Mesodermal cell (in vitro differentiated cells): Measurements from ENCODE around the gene CCM2.

Source experiments
- H3K27ac ChIP-seq: 2 replicates; pipeline ENCODE4 v1.7.0; 2013; ENCODE audit warnings: mild to moderate bottlenecking, low read depth, low read length, moderate library complexity; ENCODE audit not compliant: severe bottlenecking
- H3K36me3 ChIP-seq: 2 replicates; pipeline ENCODE4 v1.7.1; 2013; ENCODE audit warnings: mild to moderate bottlenecking, low read length, moderate library complexity; ENCODE audit not compliant: control insufficient read depth, insufficient read depth
- H3K4me1 ChIP-seq: one replicate; pipeline ENCODE4 v1.7.1; 2013; ENCODE audit warnings: mild to moderate bottlenecking, low read length; ENCODE audit not compliant: insufficient read depth, control insufficient read depth, poor library complexity, severe bottlenecking
- H3K4me3 ChIP-seq: 2 replicates; pipeline ENCODE4 v1.7.0; 2013; ENCODE audit warnings: low read length, control low read depth, mild to moderate bottlenecking; ENCODE audit not compliant: insufficient read depth, poor library complexity, severe bottlenecking; ENCODE audit errors: extremely low read depth
- H3K9me3 ChIP-seq: 2 replicates; pipeline ENCODE4 v1.7.1; 2013; ENCODE audit warnings: mild to moderate bottlenecking, low read length, moderate library complexity; ENCODE audit not compliant: control insufficient read depth
- WGBS, 2 experiments: methylation state at CpG; one replicate each; pipeline ENCODE4 v1.1.5; 2013; ENCODE audit warnings: missing lambda C conversion rate in 2 of 2; ENCODE audit not compliant: insufficient coverage in 2 of 2; 5-methylcytosine and 5-hydroxymethylcytosine counted together

CCM2 gene

GRCh38 chr7:44969701-44970522, 30.1 kb upstream of the CCM2 start:
- Histone ChIP-seq H3K4me1 (no peaks in the 10 kb centered on the region), H3K4me3 (no peak overlapping the region), H3K27ac (no peak overlapping the region), H3K36me3 (no peaks in the 10 kb centered on the region), H3K9me3 (no peaks in the 10 kb centered on the region)
- 81 to 87% methylated on average over 14 to 21 of the region's 21 CpGs for WGBS, 2 experiments

- H3K36me3 ChIP-seq = no peaks in the 10 kb centered on the region
- 88 to 92% methylated on average over 13 to 16 of the region's 18 CpGs for WGBS, 2 experiments
- H3K9me3 ChIP-seq = no peaks in the 10 kb centered on the region
- H3K4me3 ChIP-seq = no peak overlapping the region
- no peak overlapping the region for H3K27ac ChIP-seq
- H3K4me1 ChIP-seq = no peaks in the 10 kb centered on the region
These were observed 29.4 kb upstream of the CCM2 start for GRCh38 chr7:44970523-44971051.

GRCh38 chr7:44971188-44971901, 28.7 kb upstream of the CCM2 start:
- Histone ChIP-seq H3K36me3 (no peaks in the 10 kb centered on the region), H3K27ac (no peak overlapping the region), H3K9me3 (no peaks in the 10 kb centered on the region), H3K4me3 (no peak overlapping the region), H3K4me1 (no peaks in the 10 kb centered on the region)
- WGBS, 2 experiments = 84 to 90% methylated on average over 10 of the region's 10 CpGs

- Histone ChIP-seq H3K4me1 (no peaks in the 10 kb centered on the region), H3K36me3 (no peaks in the 10 kb centered on the region), H3K9me3 (no peaks in the 10 kb centered on the region), H3K27ac (no peak overlapping the region), H3K4me3 (no peak overlapping the region)
- WGBS, 2 experiments = 78 to 84% methylated on average over 3 to 5 of the region's 5 CpGs
These were observed 28.0 kb upstream of the CCM2 start for GRCh38 chr7:44971902-44972441.

- Histone ChIP-seq H3K4me1 (no peaks in the 10 kb centered on the region), H3K9me3 (no peaks in the 10 kb centered on the region), H3K27ac (no peak overlapping the region), H3K4me3 (no peak overlapping the region), H3K36me3 (no peaks in the 10 kb centered on the region)
- 87 to 93% methylated on average over 2 of the region's 3 CpGs for WGBS, 2 experiments
These were observed 27.4 kb upstream of the CCM2 start for GRCh38 chr7:44972562-44972961.

GRCh38 chr7:44973610-44974401, 26.2 kb upstream of the CCM2 start:
- Histone ChIP-seq H3K27ac (no peak overlapping the region), H3K36me3 (no peaks in the 10 kb centered on the region)
- WGBS, 2 experiments = 89% methylated on average over 9 of the region's 10 CpGs

GRCh38 chr7:44974549-44974948, 25.5 kb upstream of the CCM2 start:
- H3K36me3 ChIP-seq = no peaks in the 10 kb centered on the region
- no peaks in the 10 kb centered on the region for H3K9me3 ChIP-seq
- WGBS, 2 experiments = 88 to 98% methylated on average over 6 of the region's 7 CpGs
- H3K27ac ChIP-seq = no peak overlapping the region
- peaks cover 4% of the 10 kb centered on the region for H3K4me1 ChIP-seq
- no peak overlapping the region for H3K4me3 ChIP-seq

More at GRCh38 chr7:44973610-44974401, 26.2 kb upstream of the CCM2 start:
- Histone ChIP-seq H3K4me3 (no peak overlapping the region), H3K4me1 (no peaks in the 10 kb centered on the region), H3K9me3 (no peaks in the 10 kb centered on the region)

- H3K4me3 ChIP-seq = no peak overlapping the region
- H3K27ac ChIP-seq = no peak overlapping the region
- peaks cover 13% of the 10 kb centered on the region for H3K4me1 ChIP-seq
- 87 to 88% methylated on average over 7 to 10 of the region's 12 CpGs for WGBS, 2 experiments
- no peaks in the 10 kb centered on the region for H3K9me3 ChIP-seq
- no peaks in the 10 kb centered on the region for H3K36me3 ChIP-seq
These were observed 24.5 kb upstream of the CCM2 start for GRCh38 chr7:44975331-44976039.

GRCh38 chr7:44976040-44976745, 23.8 kb upstream of the CCM2 start:
- Histone ChIP-seq H3K9me3 (no peaks in the 10 kb centered on the region), H3K36me3 (peaks cover 6% of the 10 kb centered on the region), H3K4me3 (no peak overlapping the region), H3K27ac (no peak overlapping the region), H3K4me1 (peaks cover 19% of the 10 kb centered on the region)
- 87 to 90% methylated on average over 5 to 6 of the region's 6 CpGs for WGBS, 2 experiments
